Muscle layer of colon (tissue), 2 donors: ENCODE data around the gene FMNL2.

Experiments used
- H3K27ac ChIP-seq: one replicate; pipeline ENCODE4 v1.7.0; 2013; ENCODE audit warnings: low read depth, mild to moderate bottlenecking, low read length, moderate library complexity
- H3K27me3 ChIP-seq, 2 donors: one replicate each; pipeline ENCODE4 v1.7.0; 2013; ENCODE audit warnings: low read length in 2 of 2, mild to moderate bottlenecking in 2 of 2; ENCODE audit not compliant: insufficient read depth in 2 of 2, control insufficient read depth in 1 of 2
- H3K36me3 ChIP-seq: one replicate; pipeline ENCODE4 v1.7.0; 2013; ENCODE audit warnings: mild to moderate bottlenecking, low read length; ENCODE audit not compliant: insufficient read depth
- H3K4me1 ChIP-seq: one replicate; pipeline ENCODE4 v1.7.0; 2013; ENCODE audit warnings: mild to moderate bottlenecking, low read length; ENCODE audit not compliant: insufficient read depth
- H3K4me3 ChIP-seq, 2 donors: one replicate each; pipeline ENCODE4 v1.7.0; 2013; ENCODE audit warnings: low read length in 2 of 2, low read depth in 1 of 2, mild to moderate bottlenecking in 1 of 2, moderate library complexity in 1 of 2
- H3K9ac ChIP-seq: one replicate; pipeline ENCODE4 v1.7.0; 2013; ENCODE audit warnings: low read length
- H3K9me3 ChIP-seq: one replicate; pipeline ENCODE4 v1.7.0; 2013; ENCODE audit warnings: mild to moderate bottlenecking, low read length
- donor health status: abdominal sarcoma.
- donor health status: Adenocarcinoma of cecum.

FMNL2 gene

GRCh38 chr2:152420363-152420762 is 85.4 kb downstream of the FMNL2 start:
- H3K9ac ChIP-seq, result no peak overlapping the region
- H3K4me1 ChIP-seq, result peaks cover 7% of the 10 kb centered on the region
- H3K9me3 ChIP-seq, result no peaks in the 10 kb centered on the region
- no peaks in the 10 kb centered on the region for H3K27me3 ChIP-seq
- no peak overlapping the region for H3K4me3 ChIP-seq
- H3K36me3 ChIP-seq, result no peaks in the 10 kb centered on the region
- no peak overlapping the region for H3K27ac ChIP-seq

GRCh38 chr2:152420936-152421335 is 86.0 kb downstream of the FMNL2 start:
- Histone ChIP-seq H3K9ac (no peak overlapping the region), H3K4me3 (no peak overlapping the region), H3K27me3 (no peaks in the 10 kb centered on the region), H3K27ac (no peak overlapping the region), H3K9me3 (no peaks in the 10 kb centered on the region), H3K36me3 (no peaks in the 10 kb centered on the region), H3K4me1 (peaks cover 1% of the 10 kb centered on the region)

DNA sequence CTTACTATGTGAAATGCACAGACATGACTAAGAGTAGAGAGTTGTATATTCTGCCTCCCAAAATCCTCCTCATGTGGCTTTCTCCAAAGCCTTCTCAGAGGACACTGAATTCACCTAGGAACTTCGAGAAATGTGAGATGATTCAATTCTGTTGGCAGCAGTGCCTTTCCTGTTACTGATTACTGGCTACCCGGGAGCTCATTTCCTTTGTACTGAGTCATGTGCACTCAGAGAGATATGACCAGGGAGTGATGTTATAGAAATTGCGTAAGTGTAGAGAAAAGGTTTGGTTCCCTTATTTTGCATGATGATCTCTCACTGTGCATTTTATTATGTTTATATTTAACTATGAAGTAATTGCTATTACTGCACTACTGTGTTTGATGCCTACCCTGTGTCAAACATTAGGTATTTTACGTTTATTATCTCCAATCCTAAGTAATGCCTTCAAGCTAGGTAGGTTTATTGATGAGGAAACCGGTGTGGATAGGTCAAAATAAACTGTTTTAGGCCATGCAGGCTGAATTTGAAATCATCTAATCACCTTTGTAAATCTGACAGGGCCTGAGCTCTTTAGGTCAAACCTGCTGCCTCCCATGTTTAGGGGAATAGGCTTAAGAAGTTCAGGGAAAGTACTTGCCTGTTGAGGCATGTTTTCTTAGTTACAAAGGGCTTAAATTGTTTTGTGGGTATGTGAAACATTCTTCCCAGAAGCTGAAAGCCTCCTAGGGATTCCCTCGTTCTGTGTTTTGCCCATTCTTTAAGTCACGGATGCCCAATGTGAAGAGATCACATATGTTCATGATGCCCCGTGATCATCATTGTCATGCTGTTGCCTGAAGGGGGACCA is 86.8 kb downstream of the FMNL2 start:
- no peak overlapping the region for H3K9ac ChIP-seq
- no peaks in the 10 kb centered on the region for H3K27me3 ChIP-seq
- no peaks in the 10 kb centered on the region for H3K4me1 ChIP-seq
- H3K36me3 ChIP-seq, result no peaks in the 10 kb centered on the region
- H3K9me3 ChIP-seq, result no peaks in the 10 kb centered on the region
- no peak overlapping the region for H3K27ac ChIP-seq
- no peak overlapping the region for H3K4me3 ChIP-seq

- Histone ChIP-seq H3K4me3 (no peak overlapping the region), H3K27ac (no peak overlapping the region), H3K9ac (no peak overlapping the region), H3K9me3 (no peaks in the 10 kb centered on the region), H3K27me3 (no peaks in the 10 kb centered on the region), H3K36me3 (no peaks in the 10 kb centered on the region), H3K4me1 (no peaks in the 10 kb centered on the region)
Observed at GRCh38 chr2:152423684-152424083, 88.7 kb downstream of the FMNL2 start.

DNA sequence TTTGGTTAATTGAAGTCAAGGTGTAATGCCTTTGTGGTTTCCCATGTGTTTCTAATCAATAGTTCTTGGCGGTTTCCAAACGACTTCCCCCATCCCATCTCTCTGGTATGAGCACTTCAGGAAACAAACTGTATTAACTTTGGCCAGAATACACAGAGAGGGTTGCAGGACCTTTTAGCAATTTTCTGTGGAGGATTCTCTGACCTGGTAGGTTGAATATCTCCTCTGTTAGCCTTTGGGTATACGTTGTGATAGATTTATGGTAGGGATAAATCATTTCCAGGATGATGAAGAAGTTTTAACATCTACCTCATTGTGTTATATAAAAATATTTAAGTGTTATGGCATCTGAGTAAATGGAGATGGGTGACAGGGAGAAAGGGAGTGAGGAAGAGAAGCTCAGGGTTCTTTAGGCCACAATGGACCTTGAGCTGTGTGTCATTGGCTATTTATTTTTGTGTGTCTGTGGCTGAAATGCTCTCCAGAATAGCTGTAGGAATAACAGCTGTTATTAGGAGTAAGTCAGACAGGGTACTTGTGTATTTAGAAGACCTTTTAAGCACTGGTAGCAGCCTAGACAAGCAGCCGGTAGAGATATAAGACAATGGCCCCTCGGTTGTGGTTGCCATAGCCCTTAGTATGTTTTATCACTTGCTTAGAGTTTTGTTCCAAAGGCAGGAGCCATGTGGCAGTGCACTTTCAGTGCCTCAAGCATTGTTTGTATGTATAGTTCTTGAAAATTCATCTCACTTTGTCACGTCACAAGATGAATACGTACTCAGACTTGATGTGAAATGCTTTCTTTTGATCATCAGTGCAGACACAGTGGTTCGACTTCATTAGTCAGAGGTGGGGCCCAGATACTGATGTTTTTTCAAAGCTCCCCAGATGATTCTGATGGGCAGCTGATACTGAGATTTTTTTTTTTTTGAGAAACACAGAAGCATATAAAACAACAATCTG is 91.1 kb downstream of the FMNL2 start:
- no peak overlapping the region for H3K4me3 ChIP-seq
- H3K36me3 ChIP-seq, result no peaks in the 10 kb centered on the region
- H3K4me1 ChIP-seq, result no peaks in the 10 kb centered on the region
- no peaks in the 10 kb centered on the region for H3K27me3 ChIP-seq
- H3K9me3 ChIP-seq, result no peaks in the 10 kb centered on the region
- no peak overlapping the region for H3K9ac ChIP-seq
- no peak overlapping the region for H3K27ac ChIP-seq

DNA sequence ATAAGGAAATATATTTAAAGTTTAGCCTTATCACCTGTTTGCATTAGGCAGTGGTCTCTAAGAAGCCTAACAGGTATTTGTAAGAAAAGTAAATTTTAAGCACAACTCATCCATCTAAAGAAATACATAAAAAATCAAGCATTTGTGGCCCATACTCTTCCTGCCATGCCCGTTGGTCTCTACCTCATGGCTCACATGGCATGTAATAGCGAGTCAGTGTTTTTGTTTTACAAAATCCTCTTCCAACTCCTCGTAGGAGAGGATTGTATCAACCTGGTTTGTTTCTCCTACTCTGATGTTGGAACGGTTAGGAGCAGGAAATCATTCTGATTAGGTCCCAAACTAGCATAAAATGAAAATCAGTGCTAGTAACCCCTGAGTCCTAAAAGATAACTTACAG is 91.8 kb downstream of the FMNL2 start:
- no peak overlapping the region for H3K4me3 ChIP-seq
- no peaks in the 10 kb centered on the region for H3K9me3 ChIP-seq
- no peaks in the 10 kb centered on the region for H3K27me3 ChIP-seq
- no peaks in the 10 kb centered on the region for H3K4me1 ChIP-seq
- H3K27ac ChIP-seq, result no peak overlapping the region
- no peak overlapping the region for H3K9ac ChIP-seq
- H3K36me3 ChIP-seq, result no peaks in the 10 kb centered on the region

- no peak overlapping the region for H3K27ac ChIP-seq
- H3K27me3 ChIP-seq, result no peaks in the 10 kb centered on the region
- H3K9me3 ChIP-seq, result no peaks in the 10 kb centered on the region
- H3K4me3 ChIP-seq, result no peak overlapping the region
- H3K4me1 ChIP-seq, result peaks cover 11% of the 10 kb centered on the region
- no peaks in the 10 kb centered on the region for H3K36me3 ChIP-seq
- H3K9ac ChIP-seq, result no peak overlapping the region
Observed at GRCh38 chr2:152427902-152428301, 92.9 kb downstream of the FMNL2 start.

DNA sequence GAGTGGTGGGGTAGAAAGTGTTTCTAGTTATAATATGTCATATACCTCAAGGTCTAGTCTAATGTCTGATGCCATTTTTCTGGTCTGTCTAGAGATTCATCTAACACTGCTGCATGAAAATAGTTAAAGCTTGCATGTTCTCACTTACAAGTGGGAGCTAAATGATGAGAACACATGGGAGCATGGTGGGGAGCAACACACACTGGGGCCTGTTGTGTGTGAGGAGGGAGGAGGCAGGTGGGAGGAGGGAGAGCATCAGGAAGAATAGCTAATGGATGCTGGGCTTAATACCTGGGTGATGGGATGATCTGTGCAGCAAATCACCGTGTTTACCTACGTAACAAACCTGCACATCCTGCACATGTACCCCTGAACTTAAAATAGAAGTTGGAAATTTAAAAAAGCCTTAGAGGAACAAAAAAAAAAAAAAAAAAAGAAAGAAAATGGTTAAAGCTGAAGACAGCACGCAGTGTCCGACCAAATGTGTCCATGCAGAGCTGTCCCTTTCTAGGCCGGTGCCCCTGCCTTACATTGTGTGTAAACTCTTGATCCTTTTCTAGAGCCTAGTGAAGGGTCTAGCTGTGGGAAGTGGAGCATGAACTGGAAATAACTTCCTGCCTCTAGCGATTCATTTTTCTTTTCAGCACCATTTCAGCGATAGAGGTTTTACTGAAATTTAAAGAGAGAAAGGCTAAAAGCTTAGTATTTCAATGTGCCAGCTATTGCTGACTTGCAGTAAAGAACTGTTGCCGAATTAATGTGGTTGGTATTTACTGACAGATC is 94.0 kb downstream of the FMNL2 start:
- Histone ChIP-seq H3K27ac (no peak overlapping the region), H3K36me3 (no peaks in the 10 kb centered on the region), H3K27me3 (no peaks in the 10 kb centered on the region), H3K4me3 (no peak overlapping the region), H3K9ac (no peak overlapping the region), H3K9me3 (no peaks in the 10 kb centered on the region), H3K4me1 (peaks cover 20% of the 10 kb centered on the region)

- Histone ChIP-seq H3K27ac (no peak overlapping the region), H3K9ac (no peak overlapping the region), H3K4me1 (peaks cover 20% of the 10 kb centered on the region), H3K4me3 (no peak overlapping the region), H3K27me3 (no peaks in the 10 kb centered on the region), H3K9me3 (no peaks in the 10 kb centered on the region), H3K36me3 (no peaks in the 10 kb centered on the region)
Observed at GRCh38 chr2:152430876-152431275, 95.9 kb downstream of the FMNL2 start.

DNA sequence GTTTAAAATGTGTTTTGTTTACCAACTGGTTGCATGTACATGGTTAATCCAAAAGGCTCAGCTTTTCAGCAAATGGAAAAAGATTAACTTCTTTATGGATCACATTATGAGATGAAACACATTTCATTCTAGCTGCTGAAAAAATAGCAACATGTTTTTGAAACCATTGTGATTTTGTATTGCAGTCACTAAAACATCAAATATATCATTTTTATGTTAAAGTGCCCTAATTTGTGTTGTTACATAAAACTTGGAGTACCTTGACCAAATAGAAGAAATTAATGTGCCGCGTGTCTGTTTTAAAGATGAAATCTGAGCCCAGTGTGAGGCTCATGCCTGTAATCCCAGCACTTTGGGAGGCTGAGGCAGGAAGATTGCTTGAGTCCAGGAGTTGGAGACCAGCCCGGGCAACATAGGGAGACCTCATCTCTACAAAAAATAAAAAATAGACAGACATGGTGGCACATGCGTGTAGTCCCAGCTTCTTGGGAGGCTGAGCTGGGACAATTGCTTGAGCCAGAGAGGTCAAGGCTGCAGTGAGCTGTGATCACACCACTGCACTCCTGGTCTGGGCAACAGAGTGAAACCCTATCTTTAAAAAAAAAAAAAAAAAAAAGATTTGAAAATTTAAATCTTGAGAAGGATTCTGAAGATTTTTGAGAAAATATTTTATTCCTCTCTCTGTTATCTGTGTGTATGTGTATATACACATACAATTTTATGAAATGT is 96.6 kb downstream of the FMNL2 start:
- H3K27ac ChIP-seq, result no peak overlapping the region
- H3K27me3 ChIP-seq, result no peaks in the 10 kb centered on the region
- no peak overlapping the region for H3K4me3 ChIP-seq
- H3K36me3 ChIP-seq, result no peaks in the 10 kb centered on the region
- H3K9ac ChIP-seq, result no peak overlapping the region
- peaks cover 20% of the 10 kb centered on the region for H3K4me1 ChIP-seq
- H3K9me3 ChIP-seq, result no peaks in the 10 kb centered on the region
